B cell (primary cell): ENCODE measurements around the gene GIMD1. TPM values are rescaled to one million over a fixed set of nuclear protein-coding genes. Genes with fewer than 3 reads are reported as not detected.

Experiments used
- ATAC-seq: fragments of 200-7000 bp; cut with Tn5 transposase; one replicate; pipeline ENCODE4 v1.10.0; 2021; ENCODE audit warnings: low read depth, mild to moderate bottlenecking, moderate number of reproducible peaks, moderate library complexity
- CTCF ChIA-PET: fragments of 350-600 bp; sonication (Branson Sonifier 250); formaldehyde crosslinking; loops from one replicate; lab custom pipeline; 2021; ENCODE audit warnings: antibody characterized with exemption, inconsistent platforms; lab: Charles Lee
- POLR2A ChIA-PET: fragments of 350-600 bp; sonication (Branson Sonifier 250); formaldehyde crosslinking; loops from one replicate; lab custom pipeline; 2021; ENCODE audit warnings: antibody characterized with exemption; lab: Charles Lee
- DNase-seq: peaks from one replicate; pipeline ENCODE4 v3.0.0; 2013
- H2AFZ ChIP-seq: 2 replicates; pipeline ENCODE4 v1.6.1; 2012; ENCODE audit warnings: mild to moderate bottlenecking, low read depth, low read length; ENCODE audit not compliant: insufficient read depth, poor library complexity, severe bottlenecking
- H3K27ac ChIP-seq, 2 donors: 1 replicate in 1 of 2; 2 replicates in 1 of 2; pipeline ENCODE4 v1.5.1; 2012 to 2013; ENCODE audit warnings: low read length in 2 of 2, mild to moderate bottlenecking in 2 of 2, moderate library complexity in 1 of 2
- H3K27me3 ChIP-seq, 4 experiments: fragments of 200-600 bp in 1 of 4; sonication (generic) in 1 of 4; replicated peaks in 1 of 4; 1 replicate in 2 of 4; 2 replicates in 2 of 4; pipeline versions ENCODE4 v1.6.1 to v1.7.0; 2013 to 2016; ENCODE audit warnings: low read length in 3 of 4, mild to moderate bottlenecking in 2 of 4, mixed read lengths in 1 of 4, moderate library complexity in 1 of 4; ENCODE audit not compliant: insufficient read depth in 4 of 4, control insufficient read depth in 3 of 4; ENCODE audit errors: control extremely low read depth in 1 of 4
- H3K36me3 ChIP-seq, 2 experiments: replicated peaks in 1 of 2; 1 replicate in 1 of 2; 2 replicates in 1 of 2; pipeline versions ENCODE4 v1.6.1 to v1.7.1; 2013; ENCODE audit warnings: low read length in 1 of 2; ENCODE audit not compliant: insufficient read depth in 2 of 2, control insufficient read depth in 1 of 2; ENCODE audit errors: control extremely low read depth in 1 of 2, extremely low read depth in 1 of 2
- H3K4me1 ChIP-seq, 2 donors: fragments of 200-600 bp in 1 of 2; sonication (generic) in 1 of 2; 1 replicate in 1 of 2; 2 replicates in 1 of 2; pipeline versions ENCODE4 v1.5.1 to v1.6.1; 2013 to 2017; ENCODE audit warnings: low read length in 2 of 2; ENCODE audit not compliant: control insufficient read depth in 2 of 2, insufficient read depth in 2 of 2
- H3K4me2 ChIP-seq: replicated peaks from 2 replicates; pipeline ENCODE3; 2012; ENCODE audit warnings: mild to moderate bottlenecking, low read depth, low read length; ENCODE audit not compliant: poor library complexity, severe bottlenecking
- H3K4me3 ChIP-seq, 5 experiments: fragments of 200-600 bp in 1 of 5; sonication (generic) in 1 of 5; 1 replicate in 3 of 5; 2 replicates in 2 of 5; pipeline versions ENCODE4 v1.5.1 to v1.7.0; 2011 to 2016; ENCODE audit warnings: low read length in 4 of 5, mild to moderate bottlenecking in 4 of 5, low read depth in 2 of 5, control low read depth in 1 of 5, moderate library complexity in 1 of 5; ENCODE audit not compliant: insufficient read depth in 1 of 5; ENCODE audit errors: control extremely low read depth in 1 of 5, extremely low read depth in 1 of 5
- H3K79me2 ChIP-seq: fragments of 200-600 bp; sonication (generic); one replicate; pipeline ENCODE4 v1.6.0; 2016; ENCODE audit warnings: low read length; ENCODE audit not compliant: control insufficient read depth, insufficient read depth
- H3K9ac ChIP-seq: fragments of 200-600 bp; sonication (generic); 2 replicates; pipeline ENCODE4 v1.6.1; 2017; ENCODE audit warnings: mild to moderate bottlenecking, low read length, moderate library complexity
- H3K9me3 ChIP-seq, 3 donors: one replicate each; pipeline versions ENCODE4 v1.6.1 to v1.7.1; 2013; ENCODE audit warnings: low read length in 2 of 3; ENCODE audit not compliant: control insufficient read depth in 2 of 3, insufficient read depth in 1 of 3; ENCODE audit errors: control extremely low read depth in 1 of 3
- H4K20me1 ChIP-seq: 2 replicates; pipeline ENCODE4 v1.6.0; 2012; ENCODE audit warnings: mild to moderate bottlenecking, low read length; ENCODE audit not compliant: insufficient read depth, control insufficient read depth, poor library complexity, severe bottlenecking
- H3K27ac Mint-ChIP-seq: one replicate; pipeline ENCODE4 v1.8.0; 2021; ENCODE audit warnings: mixed read lengths
- H3K27me3 Mint-ChIP-seq: one replicate; pipeline ENCODE4 v1.8.0; 2021; ENCODE audit warnings: mixed read lengths
- H3K4me1 Mint-ChIP-seq: one replicate; pipeline ENCODE4 v1.8.0; 2021; ENCODE audit warnings: mixed read lengths
- H3K4me3 Mint-ChIP-seq: one replicate; pipeline ENCODE4 v1.8.0; 2021; ENCODE audit warnings: mixed read lengths
- H3K9me3 Mint-ChIP-seq: one replicate; pipeline ENCODE4 v1.8.0; 2022; ENCODE audit warnings: mixed read lengths; ENCODE audit not compliant: insufficient read depth
- EZH2 ChIP-seq: IDR thresholded peaks from 2 replicates; pipeline ENCODE4 v1.6.1; 2012; ENCODE audit warnings: borderline replicate concordance, low read depth, mild to moderate bottlenecking, moderate library complexity, low read length; ENCODE audit not compliant: insufficient read depth, poor library complexity, severe bottlenecking
- WGBS: methylation state at CpG from one replicate; pipeline ENCODE4 v1.1.5; 2013; ENCODE audit warnings: missing lambda C conversion rate; ENCODE audit not compliant: insufficient coverage; 5-methylcytosine and 5-hydroxymethylcytosine counted together
- intact Hi-C: fragments of 100-400 bp; cut with micrococcal nuclease; formaldehyde crosslinking; loops from one replicate; pipeline ENCODE4 v1.10.0; 2022
- polyA plus RNA-seq: library from polyadenylated mRNA; depleted of rRNA; stranded (reverse); fragments of >200 nt; gene quantifications from 2 replicates; pipeline ENCODE4 v1.2.3, GENCODE V29; 2012
- total RNA-seq, 2 donors: library from RNA; stranded (reverse); fragments of 120-200 nt in 1 of 2; gene quantifications; 1 replicate in 1 of 2; 2 replicates in 1 of 2; pipeline versions ENCODE4 v1.2.3 to v1.2.4, GENCODE V29; 2013 to 2022
- TF ChIP-seq, protein P1 (sequence below): fragments of 200-600 bp; IDR thresholded peaks from one replicate; pipeline ENCODE4 v1.8.0; 2022; ENCODE audit warnings: antibody characterized with exemption, mild to moderate bottlenecking

Gene GIMD1
- total and polyA plus RNA-seq, 2 donors (not counting 1 experiment from before 2014, with no cell fraction given) = not detected

DNA sequence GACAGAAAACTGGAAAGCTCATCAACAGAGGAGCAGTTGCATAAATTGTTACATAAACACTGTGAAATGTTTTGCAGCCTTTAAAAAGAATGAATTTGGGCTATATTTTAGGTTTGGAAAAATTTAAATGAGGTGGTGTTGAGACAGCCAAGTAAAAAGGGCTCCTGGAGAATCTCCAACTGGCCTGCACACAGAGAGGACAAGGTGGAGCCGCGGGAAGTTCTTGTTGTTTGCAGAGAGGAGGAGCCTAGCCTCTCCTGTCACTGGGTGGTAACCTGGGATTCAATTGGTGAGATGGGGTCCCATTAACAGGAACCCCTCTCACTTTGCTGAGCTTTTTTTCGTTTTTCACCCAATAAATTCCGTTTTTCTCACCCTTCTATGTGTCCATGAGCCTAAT lies 13.4 kb downstream of the GIMD1 start:
- no peak overlapping the region for H3K9ac ChIP-seq
- POLR2A ChIA-PET = no interaction called here
- intact Hi-C loops = no loop called here
- no peak overlapping the region for H3K27ac Mint-ChIP-seq
- H3K4me3 Mint-ChIP-seq = no peak overlapping the region
- no peak for DNase-seq
- no peak for ATAC-seq
- H3K4me1 Mint-ChIP-seq = no peaks in the 10 kb centered on the region
- H3K27ac ChIP-seq = no peak overlapping the region
- no peak overlapping the region for H2AFZ ChIP-seq
- no peaks in the 10 kb centered on the region for H3K79me2 ChIP-seq
- no peak for TF ChIP-seq EZH2
- TF ChIP-seq, protein P1, sequence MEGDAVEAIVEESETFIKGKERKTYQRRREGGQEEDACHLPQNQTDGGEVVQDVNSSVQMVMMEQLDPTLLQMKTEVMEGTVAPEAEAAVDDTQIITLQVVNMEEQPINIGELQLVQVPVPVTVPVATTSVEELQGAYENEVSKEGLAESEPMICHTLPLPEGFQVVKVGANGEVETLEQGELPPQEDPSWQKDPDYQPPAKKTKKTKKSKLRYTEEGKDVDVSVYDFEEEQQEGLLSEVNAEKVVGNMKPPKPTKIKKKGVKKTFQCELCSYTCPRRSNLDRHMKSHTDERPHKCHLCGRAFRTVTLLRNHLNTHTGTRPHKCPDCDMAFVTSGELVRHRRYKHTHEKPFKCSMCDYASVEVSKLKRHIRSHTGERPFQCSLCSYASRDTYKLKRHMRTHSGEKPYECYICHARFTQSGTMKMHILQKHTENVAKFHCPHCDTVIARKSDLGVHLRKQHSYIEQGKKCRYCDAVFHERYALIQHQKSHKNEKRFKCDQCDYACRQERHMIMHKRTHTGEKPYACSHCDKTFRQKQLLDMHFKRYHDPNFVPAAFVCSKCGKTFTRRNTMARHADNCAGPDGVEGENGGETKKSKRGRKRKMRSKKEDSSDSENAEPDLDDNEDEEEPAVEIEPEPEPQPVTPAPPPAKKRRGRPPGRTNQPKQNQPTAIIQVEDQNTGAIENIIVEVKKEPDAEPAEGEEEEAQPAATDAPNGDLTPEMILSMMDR = no peak
- no peak overlapping the region for H3K4me2 ChIP-seq
- 100% methylated on average over 2 of the region's 4 CpGs for WGBS
- CTCF ChIA-PET = interaction anchor here (1.0 kb wide), 1 partner anchor 9 kb away, joined by 3 read pairs; no protein-coding TSS in a partner anchor
- H3K4me1 ChIP-seq = no peaks in the 10 kb centered on the region
- H3K9me3 ChIP-seq = peaks cover 0 to 1% (median 0%) of the 10 kb centered on the region in 3 donors
- no peaks in the 10 kb centered on the region for H3K9me3 Mint-ChIP-seq
- no peak overlapping the region for H3K4me3 ChIP-seq
- H4K20me1 ChIP-seq = no peaks in the 10 kb centered on the region
- H3K27me3 Mint-ChIP-seq = no peaks in the 10 kb centered on the region
- no peaks in the 10 kb centered on the region for H3K27me3 ChIP-seq
- peaks cover 0 to 2% of the 10 kb centered on the region in 2 experiments for H3K36me3 ChIP-seq

DNA sequence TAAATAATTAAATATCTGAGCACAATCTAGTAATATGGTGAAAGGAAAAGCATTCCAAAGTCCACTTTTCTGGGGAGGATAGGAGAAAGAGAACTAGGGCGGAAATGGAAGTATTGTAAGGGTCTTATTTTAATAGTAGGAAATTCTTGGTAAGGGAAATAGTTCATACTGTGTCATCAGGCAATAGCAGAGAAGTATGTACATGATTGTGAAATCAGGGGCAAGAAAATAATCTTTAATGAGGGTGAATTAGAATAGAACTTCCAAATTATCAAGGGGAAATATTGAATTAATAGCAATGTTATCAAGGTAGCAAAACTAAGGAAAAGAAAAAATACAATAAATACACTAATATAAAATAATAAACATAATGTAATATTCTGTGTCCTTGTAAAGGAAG lies 14.8 kb downstream of the GIMD1 start:
- no peak overlapping the region for H3K4me2 ChIP-seq
- H3K36me3 ChIP-seq = peaks cover 7 to 9% of the 10 kb centered on the region in 2 experiments
- no peak overlapping the region for H3K4me3 ChIP-seq
- H3K9ac ChIP-seq = no peak overlapping the region
- Mint-ChIP-seq H3K27me3 (no peaks in the 10 kb centered on the region), H3K27ac (no peak overlapping the region), H3K4me1 (no peaks in the 10 kb centered on the region), H3K4me3 (no peak overlapping the region), H3K9me3 (no peaks in the 10 kb centered on the region)
- no peak for DNase-seq
- POLR2A ChIA-PET = no interaction called here
- CTCF ChIA-PET = no interaction called here
- TF ChIP-seq EZH2 = no peak
- TF ChIP-seq, protein P1 = no peak
- intact Hi-C loops = no loop called here
- H3K9me3 ChIP-seq = peaks cover 0 to 1% (median 0%) of the 10 kb centered on the region in 3 donors
- no peak overlapping the region for H3K27ac ChIP-seq
- H3K27me3 ChIP-seq = no peaks in the 10 kb centered on the region
- ATAC-seq = no peak
- H3K79me2 ChIP-seq = no peaks in the 10 kb centered on the region
- H4K20me1 ChIP-seq = no peaks in the 10 kb centered on the region
- 100% methylated on average over 1 of the region's 1 CpG for WGBS
- H2AFZ ChIP-seq = no peak overlapping the region
- no peaks in the 10 kb centered on the region for H3K4me1 ChIP-seq
